Ovary (tissue), 9 donors: ENCODE data around the gene CACFD1. TPM values are rescaled to one million over a fixed set of nuclear protein-coding genes. Genes with fewer than 3 reads are reported as not detected.
A peak's percentile ranks its signal among the peaks of the same experiment; 100 is the strongest.

Experiments used
- DNase-seq, 5 donors: peaks; one replicate each; pipeline ENCODE4 v3.0.0-alpha.2; 2019 to 2020
- H3K27ac ChIP-seq, 2 donors: fragments of 200-600 bp; one replicate each; pipeline versions ENCODE4 v1.5.1 to v1.8.0; 2019 to 2022
- H3K27me3 ChIP-seq: fragments of 200-600 bp; one replicate; pipeline ENCODE4 v1.8.0; 2022
- H3K36me3 ChIP-seq: fragments of 200-600 bp; sonication (generic); one replicate; pipeline ENCODE4 v1.5.1; 2019
- H3K4me1 ChIP-seq: one replicate; pipeline ENCODE4 v1.8.1; 2013; ENCODE audit warnings: mild to moderate bottlenecking, moderate library complexity; ENCODE audit not compliant: insufficient read depth
- H3K4me3 ChIP-seq: fragments of 200-600 bp; sonication (generic); one replicate; pipeline ENCODE4 v1.5.1; 2017
- H3K9me3 ChIP-seq, 2 donors: fragments of 200-600 bp in 1 of 2; sonication (generic) in 1 of 2; one replicate each; pipeline versions ENCODE4 v1.5.1 to v1.8.1; 2013 to 2019; ENCODE audit warnings: mild to moderate bottlenecking in 1 of 2, moderate library complexity in 1 of 2
- CTCF ChIP-seq, 3 donors: fragments of 450-650 bp in 2 of 3; fragments of 200-600 bp in 1 of 3; IDR thresholded peaks; one replicate each; pipeline versions ENCODE4 v1.5.1 to v1.8.0; 2016 to 2022; ENCODE audit warnings: antibody characterized with exemption in 3 of 3, mild to moderate bottlenecking in 1 of 3
- EP300 ChIP-seq: sonication (generic); formaldehyde crosslinking; IDR thresholded peaks from one replicate; pipeline ENCODE4 v1.6.1; 2017; ENCODE audit warnings: antibody characterized with exemption
- POLR2A ChIP-seq: fragments of 450-650 bp; IDR thresholded peaks from one replicate; pipeline ENCODE4 v1.6.1; 2017; ENCODE audit warnings: antibody characterized with exemption, mild to moderate bottlenecking, moderate library complexity
- WGBS, 3 donors: extraction: QIAGEN DNeasy Blood & Tissue Kit in 1 of 3; methylation state at CpG; one replicate each; pipeline versions ENCODE4 v1.1.5 to v1.1.7; 2013 to 2017; 5-methylcytosine and 5-hydroxymethylcytosine counted together
- intact Hi-C, 4 donors: fragments of 100-400 bp; cut with DNase I; formaldehyde crosslinking; loops; one replicate each; pipeline versions ENCODE4 v1.11.0 to v1.15.1; 2022 to 2023
- polyA plus RNA-seq, 2 donors: library from polyadenylated mRNA; stranded (reverse); fragments of 200-250 nt in 1 of 2; fragments of 350-450 nt in 1 of 2; fragmentation: Illumina TruSeq in 1 of 2; extraction: RNeasy Lipid Tissue Mini Kit (QIAGEN cat#74804) in 1 of 2; gene quantifications; one replicate each; pipeline ENCODE4 v1.2.3, GENCODE V29; 2013 to 2014
- total RNA-seq, 7 donors: library from RNA; depleted of rRNA in 2 of 7; stranded (reverse); fragments of >200 nt in 2 of 7; fragmentation: NEBNext Ultra II Directional in 3 of 7; extraction: Animal tissue kit (Norgen Biotek cat#: 25700) in 3 of 7; gene quantifications; one replicate each; pipeline versions ENCODE4 v1.1.0 to v1.2.4, GENCODE V29; 2016 to 2023
- donor health status: DM: no; HTN: no; CAD: no; lungs with moderate emphysema.
- donor health status: DM: no; HTN: no; CAD: no.
- donor health status: Bipolar disorder and iron deficiency.
- donor health status: DM: yes; HTN: yes; CAD: no.
- donor health status: DM: no; HTN: no; CAD: no.
- donor health status: DM: yes; HTN: yes; CAD: no.

Gene CACFD1
- total and polyA plus RNA-seq, 9 donors = 1.6 to 23.4 (median 16.0) TPM

GRCh38 chr9:133519693-133520092 is 59.9 kb downstream of the CACFD1 start:
- DNase-seq = peak in 1 of 5 donors; percentile 3
- peaks cover 5% of the 10 kb centered on the region for H3K4me1 ChIP-seq
- H3K4me3 ChIP-seq = no peak overlapping the region
- H3K27ac ChIP-seq = no peak overlapping the region
- TF ChIP-seq CTCF (IDR thresholded peaks at IDR 0.05) (no peak), POLR2A (no peak), EP300 (no peak)
- H3K9me3 ChIP-seq = no peaks in the 10 kb centered on the region
- 69 to 74% (median 70%) methylated on average over 7 of the region's 7 CpGs for WGBS, 3 donors
- intact Hi-C loops = loop anchor here in 2 of 4 donors (10.0 kb wide), 2 partner anchors 195 to 205 kb away; no protein-coding TSS in a partner anchor
- H3K36me3 ChIP-seq = no peaks in the 10 kb centered on the region
- H3K27me3 ChIP-seq = no peaks in the 10 kb centered on the region

GRCh38 chr9:133520121-133520835 is 60.5 kb downstream of the CACFD1 start:
- Histone ChIP-seq H3K27ac (no peak overlapping the region), H3K27me3 (no peaks in the 10 kb centered on the region), H3K36me3 (no peaks in the 10 kb centered on the region), H3K4me1 (peaks cover under 1% of the 10 kb centered on the region), H3K9me3 (no peaks in the 10 kb centered on the region), H3K4me3 (no peak overlapping the region)
- peak in 1 of 5 donors; percentile 18 for DNase-seq
- no peak for TF ChIP-seq POLR2A
- intact Hi-C loops = loop anchor here in 1 of 4 donors (10.0 kb wide), 1 partner anchor 205 kb away; no protein-coding TSS in a partner anchor
- WGBS, 3 donors = 88 to 89% (median 89%) methylated on average over 24 of the region's 24 CpGs

Other genes with a start within 250 kb of the CACFD1 start
- 10 to 100 TPM; 16.0 to 27.7 (median 22.0) TPM for gene ABO, start 184.8 kb upstream of the CACFD1 start, total RNA-seq
- gene ABO, start 184.8 kb upstream of the CACFD1 start, polyA plus RNA-seq = 10 to 100 TPM; 18.5 to 21.1 TPM
- gene SURF6, start 123.8 kb upstream of the CACFD1 start, total RNA-seq = 10 to 100 TPM; 13.6 to 24.9 (median 21.0) TPM
- gene SURF6, start 123.8 kb upstream of the CACFD1 start, polyA plus RNA-seq = 10 to 100 TPM; 12.7 to 24.0 TPM
- 10 to 100 TPM; 20.6 to 43.8 (median 38.7) TPM for gene MED22, start 111.8 kb upstream of the CACFD1 start, total RNA-seq
- 10 to 100 TPM in 1 of 2 donors, 1 to 10 TPM in 1; 8.3 to 24.5 TPM for gene MED22, start 111.8 kb upstream of the CACFD1 start, polyA plus RNA-seq
- gene RPL7A, start 111.8 kb upstream of the CACFD1 start, total RNA-seq = 1,000 to 10,000 TPM; 3,805 to 5,253 (median 4,187) TPM
- 1,000 to 10,000 TPM; 5,821 to 6,397 TPM for gene RPL7A, start 111.8 kb upstream of the CACFD1 start, polyA plus RNA-seq
- 10 to 100 TPM; 23.5 to 44.7 (median 33.8) TPM for gene SURF1, start 103.5 kb upstream of the CACFD1 start, total RNA-seq
- gene SURF1, start 103.5 kb upstream of the CACFD1 start, polyA plus RNA-seq = 10 to 100 TPM; 36.8 to 51.3 TPM
- 10 to 100 TPM; 13.7 to 30.4 (median 15.8) TPM for gene SURF2, start 103.4 kb upstream of the CACFD1 start, total RNA-seq
- gene SURF2, start 103.4 kb upstream of the CACFD1 start, polyA plus RNA-seq = 10 to 100 TPM in 1 of 2 donors, 1 to 10 TPM in 1; 8.6 to 21.4 TPM
- 100 to 1,000 TPM in 4 of 7 donors, 10 to 100 TPM in 3; 58.7 to 126 (median 107) TPM for gene SURF4, start 83.9 kb upstream of the CACFD1 start, total RNA-seq
- 100 to 1,000 TPM in 1 of 2 donors, 10 to 100 TPM in 1; 73.8 to 165 TPM for gene SURF4, start 83.9 kb upstream of the CACFD1 start, polyA plus RNA-seq
- 1 to 10 TPM in 5 of 7 donors, under 1 TPM in 2; 0.48 to 1.7 (median 1.2) TPM for gene STKLD1, start 83.6 kb upstream of the CACFD1 start, total RNA-seq
- 1 to 10 TPM; 1.3 to 2.3 TPM for gene STKLD1, start 83.6 kb upstream of the CACFD1 start, polyA plus RNA-seq
- 10 to 100 TPM; 15.9 to 31.0 (median 21.9) TPM for gene REXO4, start 42.0 kb upstream of the CACFD1 start, total RNA-seq
- 10 to 100 TPM; 17.6 to 22.3 TPM for gene REXO4, start 42.0 kb upstream of the CACFD1 start, polyA plus RNA-seq
- 1 to 10 TPM; 1.8 to 4.2 (median 3.6) TPM for gene ADAMTS13, start 37.6 kb upstream of the CACFD1 start, total RNA-seq
- 1 to 10 TPM in 1 of 2 donors, under 1 TPM in 1; 0.45 to 3.8 TPM for gene ADAMTS13, start 37.6 kb upstream of the CACFD1 start, polyA plus RNA-seq
- gene SLC2A6, start 19.1 kb downstream of the CACFD1 start, total RNA-seq = 1 to 10 TPM in 4 of 7 donors, under 1 TPM in 3; 0.48 to 7.4 (median 1.1) TPM
- under 1 TPM; 0.37 to 0.93 TPM for gene SLC2A6, start 19.1 kb downstream of the CACFD1 start, polyA plus RNA-seq
- not detected for gene MYMK, start 65.0 kb downstream of the CACFD1 start, total RNA-seq
- gene MYMK, start 65.0 kb downstream of the CACFD1 start, polyA plus RNA-seq = not detected
- gene ADAMTSL2, start 74.7 kb downstream of the CACFD1 start, total RNA-seq = 10 to 100 TPM in 1 of 7 donors, 1 to 10 TPM in 6; 1.3 to 18.5 (median 1.9) TPM
- 1 to 10 TPM in 1 of 2 donors, under 1 TPM in 1; 0.27 to 1.9 TPM for gene ADAMTSL2, start 74.7 kb downstream of the CACFD1 start, polyA plus RNA-seq
- under 1 TPM in 1 of 7 donors, not detected in 6; 0.30 TPM for gene FAM163B, start 149.4 kb downstream of the CACFD1 start, total RNA-seq
- under 1 TPM in 1 of 2 donors, not detected in 1; 0.21 TPM for gene FAM163B, start 149.4 kb downstream of the CACFD1 start, polyA plus RNA-seq
- gene DBH, start 176.4 kb downstream of the CACFD1 start, total RNA-seq = not detected
- gene DBH, start 176.4 kb downstream of the CACFD1 start, polyA plus RNA-seq = under 1 TPM in 1 of 2 donors, not detected in 1; 0.28 TPM